HG03139 (cell line): ENCODE measurements around the gene SAA4.
"Not testable (repeated sequence)": the region's sequence is repeated elsewhere in the genome, so short reads cannot be mapped to it uniquely, and the experiment has no call there.

Experiments used
- ATAC-seq: cut with Tn5 transposase; IDR thresholded peaks from one replicate; pipeline ENCODE4 v1.9.1; 2021; ENCODE audit not compliant: unreplicated experiment

Gene SAA4

DNA sequence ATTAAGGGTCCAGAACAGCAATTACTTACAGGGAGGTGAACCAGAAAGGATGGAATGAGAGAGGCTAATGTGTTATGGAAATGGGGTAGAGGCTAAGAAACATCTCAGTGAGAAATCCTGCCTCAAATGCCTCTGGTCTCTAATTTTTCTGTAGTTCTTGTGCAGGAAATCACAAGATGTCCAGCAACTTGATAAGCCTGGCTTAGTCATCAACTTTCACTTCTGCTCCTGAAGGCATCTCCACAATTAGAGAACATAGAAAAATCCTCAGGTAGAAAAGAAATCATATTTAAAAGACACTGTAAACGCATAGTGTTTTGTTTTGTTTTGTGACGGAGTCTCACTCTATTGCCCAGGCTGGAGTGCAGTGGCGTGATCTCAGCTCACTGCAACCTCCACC lies 45.2 kb downstream of the SAA4 start:
- ATAC-seq: no peak

GRCh38 chr11:18189476-18190245 lies 46.9 kb downstream of the SAA4 start:
- not testable (repeated sequence) for ATAC-seq

- ATAC-seq: no peak
Observed at GRCh38 chr11:18188796-18189195, 47.8 kb downstream of the SAA4 start.
